NOMO-1 (cell line): ENCODE data around the gene CYB5R4.

ENCODE experiments used
- DNase-seq, 2 experiments: peaks; one replicate each; lab custom pipeline; 2025; ENCODE audit not compliant: unreplicated experiment in 2 of 2; lab: John Stamatoyannopoulos, UW

Gene CYB5R4

GRCh38 chr6:83976037-83976755 is 116.7 kb downstream of the CYB5R4 start:
- no peak for DNase-seq

DNA sequence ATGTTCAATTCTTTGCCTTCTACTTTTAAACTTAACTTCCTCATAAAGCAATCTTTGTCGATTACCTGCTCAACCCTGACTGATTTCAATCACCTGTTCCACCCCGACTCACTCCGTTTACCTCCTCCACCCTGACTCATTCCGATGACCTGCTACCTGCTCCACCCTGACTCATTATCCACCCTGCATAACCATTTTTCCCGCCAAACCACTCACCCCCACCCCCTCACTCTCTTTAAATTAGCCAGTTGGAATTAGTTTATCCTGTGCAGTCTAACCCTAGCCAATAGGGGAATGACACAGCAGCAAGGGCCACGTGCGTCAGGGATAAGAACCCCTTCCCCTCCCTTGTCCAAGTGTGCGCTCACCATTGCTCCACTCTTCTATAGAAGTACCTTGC is 117.4 kb downstream of the CYB5R4 start:
- DNase-seq = no peak

- DNase-seq = no peak
Observed at GRCh38 chr6:83978324-83978734, 118.8 kb downstream of the CYB5R4 start.

GRCh38 chr6:83978997-83979396 is 119.5 kb downstream of the CYB5R4 start:
- no peak for DNase-seq

GRCh38 chr6:83984411-83984810 is 124.9 kb downstream of the CYB5R4 start:
- DNase-seq = no peak

DNA sequence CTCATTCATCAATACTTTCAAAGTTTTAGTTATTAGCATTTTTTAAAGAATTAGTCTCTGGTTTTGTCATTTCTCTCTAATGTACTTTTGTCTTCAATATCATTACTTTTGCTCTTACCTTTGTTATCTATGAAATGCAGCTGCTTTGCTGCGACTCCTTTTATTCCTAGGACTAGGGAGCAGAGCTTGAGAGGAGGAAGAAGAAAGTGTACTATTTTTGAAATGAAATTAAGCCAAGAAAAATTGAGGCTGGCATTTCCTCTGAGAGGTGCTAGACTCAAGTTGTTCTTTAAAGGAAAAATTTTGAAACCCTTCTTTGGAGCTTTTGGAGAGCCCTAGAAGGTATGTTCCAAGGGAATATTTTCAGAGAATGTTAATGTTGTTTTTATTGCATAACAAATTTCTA is 125.8 kb downstream of the CYB5R4 start:
- DNase-seq = no peak

GRCh38 chr6:83985715-83986114 is 126.2 kb downstream of the CYB5R4 start:
- DNase-seq = no peak

DNA sequence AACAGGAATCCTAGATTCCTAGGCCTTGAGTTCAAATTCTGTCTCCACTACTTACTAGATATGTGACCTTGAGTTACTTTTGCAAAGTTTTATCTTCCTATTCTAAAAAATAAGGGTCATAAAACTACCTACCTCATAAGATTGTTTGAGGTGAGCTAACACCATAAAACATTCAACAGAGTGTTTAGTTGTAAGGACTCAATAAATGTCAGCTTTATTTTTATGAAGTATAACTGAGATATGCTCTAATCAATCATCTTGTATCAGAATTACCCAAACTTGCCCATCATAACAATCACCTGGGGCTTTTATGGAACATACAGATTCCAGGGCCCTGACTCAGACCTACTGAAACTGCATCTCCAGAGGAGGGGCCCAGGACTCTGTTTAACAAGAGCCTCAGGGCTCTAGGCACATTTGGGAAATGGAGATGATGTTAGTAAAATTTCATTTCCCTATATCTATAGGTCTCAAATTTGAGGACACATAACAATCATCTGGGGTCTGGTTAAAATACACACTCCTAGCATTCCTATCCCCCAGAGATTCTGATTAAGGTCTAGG is 138.6 kb downstream of the CYB5R4 start:
- DNase-seq = no peak

GRCh38 chr6:84001119-84001518 is 141.6 kb downstream of the CYB5R4 start:
- no peak for DNase-seq

- DNase-seq = no peak
Observed at GRCh38 chr6:84002226-84002625, 142.7 kb downstream of the CYB5R4 start.

DNA sequence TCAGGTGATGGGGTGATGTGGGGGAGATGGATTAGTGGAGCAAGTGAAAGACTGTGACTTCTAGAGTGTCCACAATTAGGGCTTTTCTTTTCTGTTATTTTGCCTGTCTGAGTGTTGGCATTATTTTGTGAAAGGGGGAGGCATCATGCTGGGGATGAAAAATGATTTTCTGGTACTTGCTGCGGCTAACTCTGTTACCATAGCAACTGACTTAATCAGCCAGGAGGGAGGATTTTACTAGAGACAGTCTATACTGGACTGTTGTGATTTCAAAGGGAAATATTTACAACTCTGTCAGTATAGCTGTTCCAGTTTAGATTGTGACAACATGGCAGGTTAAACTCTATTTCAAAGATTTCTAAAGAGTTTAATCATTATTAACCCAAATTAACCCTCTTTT is 143.6 kb downstream of the CYB5R4 start:
- DNase-seq = no peak

DNA sequence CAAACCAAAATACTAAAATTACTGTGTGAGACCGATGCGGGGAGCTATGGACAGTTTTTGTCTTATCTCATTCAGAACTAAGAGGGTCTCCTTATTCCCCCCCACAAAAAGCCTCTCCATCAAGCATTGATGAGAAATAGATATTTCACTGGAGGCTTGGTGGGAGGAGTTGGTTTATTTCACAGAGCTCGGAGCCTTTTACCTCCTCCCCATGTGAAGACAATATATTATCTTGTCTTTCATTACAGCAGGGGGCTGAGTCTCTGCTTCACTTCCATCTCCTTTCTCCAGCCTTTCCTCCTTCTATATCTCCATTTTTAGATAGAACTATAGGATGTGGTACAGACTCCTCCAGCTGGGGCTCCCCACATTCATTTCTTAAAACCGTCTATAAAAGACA is 144.2 kb downstream of the CYB5R4 start:
- DNase-seq = no peak

DNA sequence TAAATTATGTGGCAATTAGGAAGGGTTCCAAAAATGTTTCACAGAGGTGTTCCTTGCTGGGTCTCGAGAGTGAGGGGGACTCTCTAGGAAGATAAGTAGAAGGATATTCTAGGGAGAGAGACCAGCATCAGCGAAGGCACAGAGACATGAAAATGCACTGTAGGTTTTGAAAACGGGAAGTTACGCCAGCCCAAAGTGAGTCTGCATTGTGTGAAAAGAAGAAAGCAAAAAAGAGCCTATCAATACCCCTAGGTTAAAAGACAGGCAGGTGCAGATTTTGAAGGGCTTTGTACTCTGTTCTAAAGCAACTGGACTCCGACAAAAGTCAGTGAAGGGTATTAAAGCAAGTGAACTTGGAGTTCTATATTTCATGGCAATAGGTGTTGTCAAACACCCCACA is 148.4 kb downstream of the CYB5R4 start:
- DNase-seq = peak in 1 of 2 experiments; percentile 41

- no peak for DNase-seq
Observed at GRCh38 chr6:84013354-84013753, 153.9 kb downstream of the CYB5R4 start.

GRCh38 chr6:84013931-84014330 is 154.4 kb downstream of the CYB5R4 start:
- DNase-seq = no peak

DNA sequence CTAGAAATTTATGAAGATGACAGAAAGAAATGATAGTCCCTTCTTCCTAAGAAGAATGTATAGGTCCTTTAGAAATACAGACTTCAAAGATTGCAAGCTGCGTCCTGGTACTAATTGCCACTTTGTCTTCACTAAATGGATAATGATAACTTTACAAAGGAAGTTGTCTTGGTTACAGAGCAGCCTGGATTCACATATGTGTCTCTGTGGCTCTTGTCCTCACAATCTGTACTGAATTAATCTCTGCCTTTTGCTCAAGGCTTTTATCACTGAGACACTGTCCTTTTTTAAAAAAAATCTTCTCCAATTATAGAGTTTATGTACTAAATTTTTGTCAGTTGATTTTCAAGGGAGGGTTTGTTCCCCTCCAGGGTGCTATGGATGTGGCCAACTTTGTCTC is 156.5 kb downstream of the CYB5R4 start:
- DNase-seq = no peak
